HG03066 (cell line): ENCODE measurements around the gene FOXO6.

Experiments used
- ATAC-seq: cut with Tn5 transposase; IDR thresholded peaks from one replicate; pipeline ENCODE4 v1.9.1; 2021; ENCODE audit warnings: low read depth; ENCODE audit not compliant: unreplicated experiment

Gene FOXO6

GRCh38 chr1:41364442-41365319 is 3.4 kb downstream of the FOXO6 start:
- no peak for ATAC-seq

GRCh38 chr1:41365320-41365633 is 4.0 kb downstream of the FOXO6 start:
- no peak for ATAC-seq

- ATAC-seq: no peak
Observed at GRCh38 chr1:41365772-41366454, 4.7 kb downstream of the FOXO6 start.

- ATAC-seq: no peak
Observed at GRCh38 chr1:41366455-41367287, 5.4 kb downstream of the FOXO6 start.

GRCh38 chr1:41367288-41367642 is 6.0 kb downstream of the FOXO6 start:
- no peak for ATAC-seq

- no peak for ATAC-seq
Observed at GRCh38 chr1:41368366-41368765, 7.1 kb downstream of the FOXO6 start.

GRCh38 chr1:41368801-41369200 is 7.6 kb downstream of the FOXO6 start:
- no peak for ATAC-seq

- no peak for ATAC-seq
Observed at GRCh38 chr1:41369531-41369930, 8.3 kb downstream of the FOXO6 start.

GRCh38 chr1:41370225-41370624 is 9.0 kb downstream of the FOXO6 start:
- ATAC-seq: no peak

GRCh38 chr1:41370756-41371420 is 9.7 kb downstream of the FOXO6 start:
- ATAC-seq: no peak

- ATAC-seq: no peak
Observed at GRCh38 chr1:41371630-41372599, 10.7 kb downstream of the FOXO6 start.

GRCh38 chr1:41372600-41372993 is 11.4 kb downstream of the FOXO6 start:
- ATAC-seq: no peak

- no peak for ATAC-seq
Observed at GRCh38 chr1:41373373-41373772, 12.1 kb downstream of the FOXO6 start.

GRCh38 chr1:41374711-41375110 is 13.5 kb downstream of the FOXO6 start:
- no peak for ATAC-seq

GRCh38 chr1:41377397-41377796 is 16.2 kb downstream of the FOXO6 start:
- ATAC-seq: no peak

- no peak for ATAC-seq
Observed at GRCh38 chr1:41378222-41378621, 17.0 kb downstream of the FOXO6 start.

GRCh38 chr1:41378999-41379737 is 17.9 kb downstream of the FOXO6 start:
- no peak for ATAC-seq

GRCh38 chr1:41379738-41380130 is 18.5 kb downstream of the FOXO6 start:
- no peak for ATAC-seq

GRCh38 chr1:41380195-41380594 is 19.0 kb downstream of the FOXO6 start:
- ATAC-seq: no peak
